ENCODE measurements around the gene TRIM66. TPM values are rescaled to one million over a fixed set of nuclear protein-coding genes. Genes with fewer than 3 reads are reported as not detected.

The TRIM66 gene
- total RNA-seq, 1 donor from 2014 or later, result 7.3 TPM

- H3K36me3 Mint-ChIP-seq (ENCODE audit: low read depth, unreplicated experiment), result peaks cover 42% of the 10 kb centered on the region
- Histone ChIP-seq H4K20me1 (ENCODE audit: insufficient read depth, low read length) (no peaks in the 10 kb centered on the region), H3K4me1 (ENCODE audit: insufficient read depth, low read length) (no peaks in the 10 kb centered on the region), H3K9me3 (ENCODE audit: insufficient read depth, low read depth, low read length) (no peaks in the 10 kb centered on the region), H3K9ac (ENCODE audit: low read length) (no peak overlapping the region), H3K4me3 (ENCODE audit: insufficient read depth, low read depth, low read length) (no peak overlapping the region), H3K27me3 (ENCODE audit: insufficient read depth, low read length) (no peaks in the 10 kb centered on the region), H3K79me2 (ENCODE audit: insufficient read depth, low read length) (no peaks in the 10 kb centered on the region), H2AFZ (ENCODE audit: low read depth, low read length) (no peak overlapping the region), H3K36me3 (ENCODE audit: insufficient read depth, low read length) (peaks cover 2% of the 10 kb centered on the region), H3K4me2 (ENCODE audit: low read length) (no peak overlapping the region), H3K27ac (ENCODE audit: low read depth, low read length) (no peak overlapping the region)
- no peak for TF ChIP-seq EZH2 (IDR thresholded peaks at IDR 0.05; ENCODE audit: insufficient read depth, low read length)
- TF ChIP-seq CTCF (IDR thresholded peaks at IDR 0.05; ENCODE audit: insufficient read depth, low read depth, low read length), result no peak
- peaks cover 12% of the 10 kb centered on the region for H3K4me1 Mint-ChIP-seq (ENCODE audit: low read depth, unreplicated experiment)
- no peak overlapping the region for H3K27ac Mint-ChIP-seq (ENCODE audit: unreplicated experiment)
- DNase-seq (ENCODE audit: low read depth), result no peak
- no peaks in the 10 kb centered on the region for H3K9me3 Mint-ChIP-seq (ENCODE audit: unreplicated experiment)
- peaks cover 4% of the 10 kb centered on the region for H3K27me3 Mint-ChIP-seq (ENCODE audit: low read depth, unreplicated experiment)
- no peak for FAIRE-seq
- no peak overlapping the region for H3K4me3 Mint-ChIP-seq (ENCODE audit: unreplicated experiment)
Observed at GRCh38 chr11:8617063-8617462, 65.4 kb downstream of the TRIM66 start.

DNA sequence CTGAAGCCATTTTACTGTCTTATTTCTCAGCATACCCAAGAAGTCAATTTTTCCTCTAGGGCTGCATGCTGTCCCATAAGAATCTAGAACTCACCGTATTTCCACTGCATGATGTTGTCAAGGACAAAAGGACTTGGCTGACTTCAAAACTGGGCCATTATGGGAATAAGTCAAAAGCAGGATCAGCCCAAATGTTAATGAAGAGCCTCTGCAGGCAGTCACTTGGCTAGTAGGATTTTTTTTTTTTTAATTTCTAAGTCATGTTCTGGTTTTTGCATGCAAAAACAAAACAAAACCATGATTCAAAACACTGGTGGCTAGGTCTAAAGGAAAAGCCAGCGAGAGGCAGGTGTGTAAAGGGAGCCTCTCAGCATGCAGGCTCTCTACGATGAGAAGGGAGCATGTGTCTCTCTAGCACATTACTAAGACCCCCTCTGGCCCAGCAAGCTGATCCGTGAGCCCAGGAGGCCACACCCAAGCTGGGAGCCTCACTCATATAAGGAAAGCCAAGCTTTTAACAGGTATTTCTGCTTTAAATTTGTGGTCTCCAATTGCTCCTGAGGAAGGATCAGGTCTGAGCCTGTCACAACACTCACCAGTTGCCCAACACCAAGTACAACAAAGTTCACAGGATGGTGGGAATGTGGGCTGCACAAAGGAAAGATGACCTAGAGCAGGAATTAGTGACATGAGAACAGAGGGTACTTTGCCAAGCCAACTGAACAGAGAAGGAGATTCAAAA, 67.0 kb downstream of the TRIM66 start:
- no peaks in the 10 kb centered on the region for H3K9me3 Mint-ChIP-seq (ENCODE audit: unreplicated experiment)

More for the DNA sequence above, 67.0 kb downstream of the TRIM66 start:
- Histone ChIP-seq H2AFZ (ENCODE audit: low read depth, low read length) (no peak overlapping the region), H3K36me3 (ENCODE audit: insufficient read depth, low read length) (no peaks in the 10 kb centered on the region), H3K4me3 (ENCODE audit: insufficient read depth, low read depth, low read length) (no peak overlapping the region), H3K9ac (ENCODE audit: low read length) (no peak overlapping the region), H3K27me3 (ENCODE audit: insufficient read depth, low read length) (no peaks in the 10 kb centered on the region), H3K79me2 (ENCODE audit: insufficient read depth, low read length) (no peaks in the 10 kb centered on the region), H3K27ac (ENCODE audit: low read depth, low read length) (no peak overlapping the region), H3K9me3 (ENCODE audit: insufficient read depth, low read depth, low read length) (no peaks in the 10 kb centered on the region), H3K4me1 (ENCODE audit: insufficient read depth, low read length) (no peaks in the 10 kb centered on the region), H4K20me1 (ENCODE audit: insufficient read depth, low read length) (no peaks in the 10 kb centered on the region), H3K4me2 (ENCODE audit: low read length) (no peak overlapping the region)
- TF ChIP-seq CTCF (IDR thresholded peaks at IDR 0.05; ENCODE audit: insufficient read depth, low read depth, low read length) (no peak), EZH2 (IDR thresholded peaks at IDR 0.05; ENCODE audit: insufficient read depth, low read length) (no peak)
- Mint-ChIP-seq H3K27ac (ENCODE audit: unreplicated experiment) (no peak overlapping the region), H3K4me3 (ENCODE audit: unreplicated experiment) (no peak overlapping the region), H3K36me3 (ENCODE audit: low read depth, unreplicated experiment) (peaks cover 31% of the 10 kb centered on the region), H3K4me1 (ENCODE audit: low read depth, unreplicated experiment) (peaks cover 12% of the 10 kb centered on the region), H3K27me3 (ENCODE audit: low read depth, unreplicated experiment) (peaks cover 4% of the 10 kb centered on the region)
- DNase-seq (ENCODE audit: low read depth) (no peak), FAIRE-seq (no peak)

All from astrocyte (in vitro differentiated cells and primary cell).